HG02884 (cell line): ENCODE measurements around the gene UBXN11.
"Not testable (repeated sequence)": the region's sequence is repeated elsewhere in the genome, so short reads cannot be mapped to it uniquely, and the experiment has no call there.

Experiments used
- ATAC-seq: cut with Tn5 transposase; IDR thresholded peaks from one replicate; pipeline ENCODE4 v1.9.1; 2021; ENCODE audit warnings: mild to moderate bottlenecking, moderate library complexity; ENCODE audit not compliant: unreplicated experiment

The UBXN11 gene

DNA sequence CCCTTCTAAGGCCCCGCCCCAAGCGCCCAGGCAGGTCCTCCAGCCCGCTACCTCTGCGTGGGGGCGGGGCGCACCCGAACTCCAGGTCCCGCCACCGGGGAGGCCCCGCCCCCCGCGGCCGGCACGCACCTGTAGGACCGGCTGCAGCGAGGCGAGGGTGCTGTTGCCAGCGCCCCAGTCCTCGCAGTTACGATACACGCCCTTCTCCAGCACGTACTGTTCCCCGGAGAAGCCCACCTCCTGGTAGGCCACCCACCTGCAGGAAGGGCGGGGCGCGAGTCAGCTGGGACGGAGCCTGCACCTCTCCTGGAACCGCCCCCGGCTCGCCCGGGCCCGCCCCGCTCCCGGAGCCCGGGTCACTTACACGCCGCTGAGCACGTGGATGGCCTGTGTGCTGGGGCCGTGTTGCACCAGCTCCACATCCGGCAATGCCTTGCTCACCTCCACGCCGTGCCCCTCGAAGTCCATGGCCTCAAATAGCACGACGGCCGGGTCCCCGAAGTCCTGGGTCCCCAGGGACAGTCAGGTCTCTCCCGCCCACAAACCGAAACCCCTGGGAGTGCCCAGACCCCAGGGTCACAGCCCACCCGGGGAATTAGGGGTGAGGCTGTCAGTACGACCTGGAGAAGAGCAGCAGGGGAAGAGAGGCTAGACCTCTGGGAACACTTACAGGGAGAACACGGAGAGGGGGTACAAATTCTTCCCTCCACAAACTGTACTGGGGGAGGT lies 30.2 kb upstream of the UBXN11 start:
- ATAC-seq = peak; percentile 50

DNA sequence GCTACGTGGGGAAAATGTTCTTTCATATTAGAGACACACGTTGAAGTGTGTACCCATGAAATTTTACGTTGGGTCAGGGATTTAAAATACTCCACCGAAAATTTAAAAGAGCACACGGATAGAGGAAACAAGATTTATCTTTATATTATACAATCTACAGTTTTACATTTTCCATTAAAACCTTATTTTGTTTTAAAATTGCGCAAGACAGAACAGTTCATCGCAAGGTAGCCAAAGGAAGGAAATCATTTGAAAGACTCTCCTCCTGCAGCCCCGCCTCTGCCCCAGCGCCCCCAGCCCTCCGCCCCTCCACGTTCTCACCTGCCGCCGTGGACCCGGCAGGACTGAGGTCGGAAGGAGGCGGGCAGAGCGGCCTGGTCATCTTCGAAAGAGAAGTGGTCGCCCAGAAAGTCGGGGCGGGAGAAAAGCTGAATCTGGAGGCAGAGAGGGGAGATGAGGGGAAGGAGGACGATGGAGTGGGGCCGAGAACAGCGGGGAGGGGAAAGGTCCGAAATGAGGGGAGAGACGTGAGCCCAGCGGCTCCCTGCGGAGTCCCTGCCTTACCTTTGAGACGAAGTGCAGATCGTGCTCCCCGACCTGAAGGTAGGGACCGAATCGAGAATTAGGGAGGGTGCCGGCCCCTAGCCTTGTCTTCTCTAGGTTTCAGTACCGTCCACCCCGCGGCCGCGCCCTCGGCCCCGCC lies 29.5 kb upstream of the UBXN11 start:
- ATAC-seq = no peak

DNA sequence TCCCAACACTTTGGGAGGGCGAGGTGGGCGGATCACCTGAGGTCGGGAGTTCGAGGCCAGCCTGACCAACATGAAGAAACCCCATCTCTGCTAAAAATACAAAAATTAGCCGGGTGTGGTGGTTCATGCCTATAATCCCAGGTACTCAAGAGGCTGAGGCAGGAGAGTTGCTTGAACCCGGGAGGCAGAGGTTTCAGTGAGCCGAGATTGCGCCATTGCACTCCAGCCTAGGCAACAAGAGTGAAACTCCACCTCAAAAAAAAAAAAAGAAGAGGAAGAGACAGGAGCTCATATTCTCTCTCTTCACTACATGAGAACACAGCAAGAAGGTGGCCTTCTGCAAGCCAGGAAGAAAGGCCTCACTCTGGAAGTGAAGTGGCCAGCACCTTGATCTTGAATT lies 26.9 kb upstream of the UBXN11 start:
- ATAC-seq = not testable (repeated sequence)

DNA sequence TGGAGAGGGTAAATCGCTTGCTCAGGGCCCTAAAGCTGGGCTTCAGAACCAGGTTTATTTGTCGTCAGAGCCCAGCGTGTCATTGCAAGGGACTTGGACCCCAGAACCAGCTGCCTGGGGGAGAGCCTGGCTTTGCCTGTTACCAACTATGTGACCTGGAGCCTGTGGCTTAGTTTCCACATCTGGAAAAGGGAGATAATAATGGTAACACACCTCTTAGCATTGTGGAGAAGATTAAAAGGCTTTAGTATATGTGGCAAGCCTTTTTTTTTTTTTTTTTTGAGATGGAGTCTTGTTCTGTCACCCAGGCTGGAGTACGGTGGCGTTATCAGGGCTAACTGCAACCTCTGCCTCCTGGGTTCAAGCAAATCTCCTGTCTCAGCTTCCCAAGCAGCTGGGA lies 23.8 kb upstream of the UBXN11 start:
- ATAC-seq = no peak

DNA sequence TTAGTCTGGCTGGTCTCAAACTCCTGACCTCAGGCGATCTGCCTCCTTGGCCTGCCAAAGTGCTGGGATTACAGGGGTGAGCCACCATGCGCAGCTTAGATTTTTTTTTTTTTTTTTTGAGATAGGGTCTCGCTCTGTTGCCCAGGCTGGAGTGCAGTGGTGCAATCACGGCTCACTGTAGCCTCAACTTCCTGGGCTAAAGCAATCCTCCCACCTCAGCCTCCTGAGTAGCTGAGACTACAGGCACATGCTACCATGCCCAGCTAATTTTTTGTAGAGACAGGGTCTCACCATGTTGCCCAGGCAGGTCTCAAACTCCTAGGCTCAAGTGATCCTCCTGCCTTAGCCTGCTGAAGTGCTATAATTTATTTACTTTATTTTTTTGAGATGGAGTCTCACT lies 22.9 kb upstream of the UBXN11 start:
- ATAC-seq = not testable (repeated sequence)

DNA sequence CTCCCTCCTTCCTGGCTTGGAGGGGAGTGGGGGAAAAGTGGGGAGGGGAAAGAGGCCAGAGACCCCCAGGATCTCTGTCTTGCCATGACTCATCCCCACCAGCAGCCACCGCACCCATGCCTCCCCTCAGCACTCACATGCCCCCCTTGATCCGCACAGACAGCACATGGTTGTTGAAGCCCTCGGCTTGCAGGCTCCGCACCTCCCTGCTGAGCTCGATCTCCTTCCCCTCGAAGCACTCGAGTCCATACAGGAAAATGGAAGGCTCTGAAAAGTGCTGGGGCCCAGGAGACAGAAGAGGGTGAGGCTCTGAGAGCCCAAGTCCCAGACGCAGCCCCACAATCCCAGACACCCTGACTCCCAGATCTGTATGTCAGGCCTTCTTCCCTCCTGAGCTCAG lies 22.2 kb upstream of the UBXN11 start:
- no peak for ATAC-seq

DNA sequence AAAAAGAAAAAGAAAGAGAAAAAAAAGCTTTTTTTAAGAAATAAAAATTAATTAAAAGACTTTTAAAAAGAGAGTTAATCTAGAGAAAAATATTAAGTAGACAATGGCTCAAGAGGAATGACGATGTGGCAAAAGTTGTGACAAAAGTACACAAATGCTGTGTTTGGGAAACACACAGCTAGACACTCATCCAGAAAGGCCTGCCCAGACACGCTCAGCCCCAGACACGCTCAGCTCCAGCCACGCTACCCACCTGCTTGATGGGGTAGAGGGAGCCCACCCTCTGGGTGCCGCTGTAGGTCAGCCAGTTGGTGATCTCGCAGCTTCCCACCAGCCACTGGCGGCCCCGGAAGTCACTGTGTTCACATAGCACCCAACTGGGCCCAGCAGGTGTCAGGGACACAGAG lies 21.5 kb upstream of the UBXN11 start:
- no peak for ATAC-seq

DNA sequence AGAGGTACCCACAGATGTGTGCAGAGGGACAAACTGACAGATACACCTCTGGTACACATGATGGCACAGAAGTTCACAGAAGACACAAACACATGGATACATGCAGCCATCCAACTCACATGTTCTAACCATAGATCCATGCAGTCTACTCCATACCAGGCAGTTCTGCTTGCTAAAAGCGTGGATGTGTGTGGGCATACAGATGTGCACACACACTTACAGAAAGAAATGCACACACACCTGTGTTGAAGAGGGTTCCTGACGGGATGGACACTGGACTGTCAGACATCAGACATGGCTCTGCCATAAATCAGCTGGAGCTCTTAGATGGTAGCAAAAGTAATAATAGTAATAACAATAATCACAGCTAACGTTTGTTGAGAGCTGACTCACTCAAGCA lies 18.1 kb upstream of the UBXN11 start:
- no peak for ATAC-seq

DNA sequence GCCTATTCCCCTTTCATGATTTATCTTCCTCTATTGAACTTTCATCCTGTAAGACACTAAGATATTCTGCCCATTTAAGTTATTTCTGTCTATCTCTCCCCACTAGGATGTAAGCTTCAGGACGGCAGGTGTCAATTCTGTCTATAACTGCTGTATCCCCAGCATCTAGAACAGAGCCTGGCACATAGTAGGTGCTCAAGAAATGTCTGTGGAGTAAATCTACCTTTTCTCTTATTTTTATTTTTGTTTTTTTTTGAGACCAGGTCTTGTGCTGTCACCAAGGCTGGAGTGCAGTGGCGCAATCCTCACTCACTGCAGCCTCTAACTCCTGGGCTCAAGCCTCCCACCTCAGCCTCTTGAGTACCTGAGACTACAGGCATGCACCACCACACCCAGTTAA lies 16.9 kb upstream of the UBXN11 start:
- ATAC-seq = no peak

DNA sequence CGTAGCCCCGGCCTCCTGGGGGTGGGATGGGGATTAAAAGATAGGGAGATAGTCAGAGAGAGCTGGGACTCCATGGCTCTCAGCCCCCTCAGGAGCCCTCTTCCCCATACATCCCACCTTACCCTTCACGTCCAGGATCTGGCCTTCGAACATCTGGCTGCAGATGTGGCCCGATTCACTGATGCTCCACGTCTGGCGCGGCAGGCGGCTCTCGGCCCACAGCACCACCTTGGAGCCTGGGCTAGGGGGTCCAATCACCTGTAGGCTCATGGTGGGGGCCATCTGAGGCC lies 15.6 kb upstream of the UBXN11 start:
- no peak for ATAC-seq

DNA sequence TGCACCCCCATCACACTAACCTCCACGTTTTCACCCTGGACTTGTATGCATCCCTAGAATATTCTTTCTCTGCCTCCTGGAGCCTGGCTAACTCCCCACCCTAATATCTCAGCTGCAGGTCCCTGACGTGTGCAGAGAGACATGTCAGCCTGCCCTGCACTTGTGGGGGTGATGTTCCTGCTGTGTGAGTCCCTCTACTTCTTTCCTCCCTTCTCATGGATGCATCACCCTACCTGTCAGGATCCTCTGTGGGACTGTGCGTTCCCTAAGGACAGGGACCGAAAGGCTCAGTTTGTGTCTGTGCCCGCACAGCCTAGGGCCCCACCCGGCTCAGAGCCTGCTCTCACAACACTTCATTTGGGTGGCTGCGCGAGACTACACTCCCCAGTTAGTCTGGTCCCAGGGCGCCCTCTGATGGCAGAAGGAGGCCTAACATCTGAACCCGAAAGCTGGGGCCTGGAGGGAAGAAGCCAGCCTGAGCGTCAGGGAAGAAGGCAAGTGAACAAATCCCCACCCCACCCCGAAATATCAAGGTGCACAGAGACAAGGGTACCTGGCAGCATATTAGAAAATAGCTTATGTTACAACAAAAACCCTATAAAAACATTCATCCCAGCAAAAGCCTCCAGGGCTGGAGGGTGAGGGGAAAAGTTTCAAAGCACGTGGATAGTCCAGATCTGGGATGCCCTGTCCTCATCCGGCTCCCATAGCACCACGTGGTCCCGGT lies 15.0 kb upstream of the UBXN11 start:
- ATAC-seq = no peak

DNA sequence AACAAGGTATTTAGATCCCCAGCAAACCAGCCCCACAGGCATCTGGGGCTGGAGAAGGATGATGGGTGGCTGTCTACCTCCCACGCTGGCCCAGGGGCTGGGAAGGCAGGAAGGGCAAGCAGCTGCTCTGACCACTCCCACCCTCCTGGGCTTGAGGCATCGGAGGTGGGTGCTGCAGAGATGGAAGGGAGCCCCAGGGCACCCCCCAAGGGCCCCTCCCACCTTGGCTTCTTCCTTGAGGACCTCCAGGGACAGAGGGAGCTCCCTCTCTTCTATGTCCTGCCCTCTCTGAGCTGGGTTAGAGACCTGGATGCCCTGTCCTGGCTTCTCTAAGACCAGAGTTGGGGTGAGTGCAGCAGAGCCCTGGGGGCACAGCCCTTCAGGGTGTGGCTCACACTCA lies 14.5 kb upstream of the UBXN11 start:
- ATAC-seq = no peak

DNA sequence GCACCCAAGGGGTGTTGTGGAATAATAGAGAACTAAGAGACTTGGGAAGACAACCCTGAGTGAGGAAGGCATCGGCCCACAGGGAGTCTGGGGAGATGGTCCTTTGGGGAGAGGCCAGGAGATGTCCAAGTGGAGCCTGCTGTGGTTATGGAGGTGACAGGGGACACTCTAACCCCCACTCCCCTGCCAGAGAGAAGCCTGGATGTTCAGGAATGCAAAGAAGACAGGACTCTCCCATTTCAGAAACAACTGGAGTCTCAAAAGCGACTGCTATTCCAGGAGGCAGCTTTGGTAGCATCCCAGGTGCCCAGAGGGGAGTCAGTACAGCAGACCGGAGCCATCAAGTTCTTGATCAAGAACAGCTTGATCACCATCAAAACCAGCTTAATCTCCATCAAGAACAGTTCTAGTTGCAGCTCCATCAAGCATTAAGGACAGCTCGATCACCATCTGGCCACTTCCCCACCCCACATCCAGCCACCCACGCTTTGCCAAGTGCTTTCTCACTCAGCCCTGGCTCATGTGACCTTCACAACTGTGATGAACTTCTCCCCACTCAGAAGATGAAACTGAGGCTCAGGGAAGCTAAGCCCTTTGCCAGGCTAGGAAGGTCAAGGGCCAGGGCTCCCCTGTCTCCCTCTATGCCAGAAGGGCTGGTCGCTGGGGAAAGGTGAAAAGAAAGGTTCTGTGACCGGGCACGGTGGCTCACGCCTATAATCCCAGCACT lies 12.1 kb upstream of the UBXN11 start:
- ATAC-seq = no peak

DNA sequence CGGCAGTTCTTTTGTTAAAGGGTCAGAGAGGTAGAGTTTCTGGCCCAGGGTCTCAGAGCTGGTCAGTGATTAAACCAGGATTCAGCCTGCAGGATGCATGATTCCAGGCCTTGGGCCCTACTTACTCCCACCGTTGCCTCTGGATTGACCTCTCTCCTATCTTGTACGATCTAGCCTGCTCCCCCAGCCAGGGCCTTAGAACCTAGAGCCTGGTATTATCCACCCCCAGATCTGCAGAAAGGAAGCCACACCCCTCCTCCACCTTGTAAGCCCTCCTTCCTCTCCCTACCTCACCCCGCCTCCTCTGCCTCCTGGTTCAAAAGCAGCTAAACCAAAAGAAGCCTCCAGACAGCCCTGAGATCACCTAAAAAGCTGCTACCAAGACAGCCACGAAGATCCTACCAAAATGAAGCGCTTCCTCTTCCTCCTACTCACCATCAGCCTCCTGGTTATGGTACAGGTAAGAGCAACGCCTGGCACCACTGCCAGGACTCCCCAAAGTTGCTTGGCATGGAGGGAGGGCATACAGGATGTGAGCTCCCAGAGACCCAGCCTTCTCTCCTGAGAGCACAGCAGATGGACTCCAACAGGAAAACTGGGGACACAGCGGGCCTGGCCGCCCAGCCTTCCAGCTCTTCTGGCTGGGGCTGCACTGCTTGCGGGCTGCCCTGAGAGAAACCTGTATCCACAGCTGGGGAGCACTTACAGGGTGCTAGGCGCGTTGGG lies 11.3 kb upstream of the UBXN11 start, which contains the start of gene CD52:
CD52 (plus strand) TSS at position 347 of the 726 bp plus-strand sequence; CDS start at position 407, 60 bp downstream.
- peak; percentile 43 for ATAC-seq

DNA sequence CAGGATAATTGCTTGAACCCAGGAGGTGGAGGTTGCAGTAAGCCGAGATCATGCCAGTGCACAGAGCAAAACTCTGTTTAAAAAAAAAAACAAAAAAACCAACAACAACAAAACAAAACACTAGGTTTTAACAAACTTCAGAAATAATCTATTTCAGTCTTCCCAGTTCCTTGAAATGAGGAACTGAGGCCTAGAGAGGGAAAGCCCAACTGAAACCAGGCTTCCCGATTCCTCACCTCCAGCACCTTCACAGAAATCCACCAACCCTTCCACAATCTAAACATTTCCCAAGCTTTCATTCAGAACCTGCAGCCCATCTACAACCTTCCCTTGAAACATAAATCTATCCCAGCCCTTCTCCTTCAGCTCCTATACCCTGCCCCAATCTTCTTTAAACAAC lies 10.7 kb upstream of the UBXN11 start:
- ATAC-seq = no peak

DNA sequence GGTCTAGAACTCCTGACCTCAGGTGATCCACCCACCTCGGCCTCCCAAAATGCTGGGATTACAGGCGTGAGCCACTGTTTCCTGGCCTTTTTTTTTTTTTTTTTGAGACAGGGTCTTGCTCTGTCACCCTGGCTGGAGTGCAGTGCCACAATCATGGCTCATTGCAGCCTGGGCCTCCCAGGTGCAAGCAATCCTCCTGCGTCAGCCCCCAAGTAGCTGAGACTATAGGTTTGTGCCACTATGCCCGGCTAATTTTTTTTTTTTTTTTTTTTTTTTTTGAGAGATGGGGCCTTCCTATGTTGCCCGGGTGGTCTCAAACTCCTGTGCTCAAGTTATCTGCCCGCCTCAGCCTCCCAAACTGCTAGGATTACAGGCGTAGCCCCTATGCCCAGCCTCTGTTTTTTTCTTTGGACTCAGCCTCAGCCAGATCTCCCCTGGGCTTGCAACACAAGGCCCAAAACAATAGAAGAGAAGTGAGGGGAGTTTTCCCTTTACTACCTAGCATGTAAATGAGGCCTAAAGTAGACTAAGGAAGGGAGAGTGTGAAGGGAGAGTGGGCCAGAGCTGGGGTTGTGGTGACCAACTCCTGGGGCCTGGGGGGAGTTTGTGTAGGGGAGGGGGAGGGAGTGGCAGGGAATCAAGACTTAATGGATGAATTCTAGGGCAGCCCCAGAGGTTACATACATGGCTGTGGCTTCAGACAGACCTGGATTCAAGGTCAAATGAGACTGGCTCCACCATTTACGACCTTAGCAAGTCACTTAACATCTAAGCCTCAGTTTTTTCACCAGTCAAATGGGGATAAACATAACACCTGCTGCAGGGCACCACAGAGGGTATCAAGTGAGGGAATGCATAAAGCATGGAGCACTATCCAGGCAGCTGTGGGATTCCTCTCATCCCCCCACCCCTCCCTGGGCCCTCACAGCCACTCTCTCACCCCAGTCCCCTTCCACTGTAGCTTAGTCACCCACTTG lies 9.7 kb upstream of the UBXN11 start:
- no peak for ATAC-seq

DNA sequence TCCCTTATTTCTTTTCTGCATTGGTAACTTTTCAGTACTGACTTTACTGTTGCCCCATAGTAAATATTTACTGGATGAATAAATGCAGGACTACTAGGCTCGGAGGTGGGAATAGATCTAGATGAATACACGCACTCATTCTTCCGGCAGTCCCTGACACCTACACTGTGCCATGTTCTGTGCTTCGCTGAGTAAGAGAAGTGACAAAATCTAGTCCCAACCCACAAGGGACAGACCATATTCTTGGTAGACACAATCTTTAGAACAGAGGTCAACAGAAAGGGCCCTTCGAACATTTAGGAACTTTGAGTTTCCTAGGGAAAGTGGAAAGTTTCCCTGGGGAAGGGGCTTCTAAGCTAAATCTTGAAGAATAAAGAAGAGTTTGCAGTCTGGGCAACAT lies 8.1 kb upstream of the UBXN11 start:
- no peak for ATAC-seq

DNA sequence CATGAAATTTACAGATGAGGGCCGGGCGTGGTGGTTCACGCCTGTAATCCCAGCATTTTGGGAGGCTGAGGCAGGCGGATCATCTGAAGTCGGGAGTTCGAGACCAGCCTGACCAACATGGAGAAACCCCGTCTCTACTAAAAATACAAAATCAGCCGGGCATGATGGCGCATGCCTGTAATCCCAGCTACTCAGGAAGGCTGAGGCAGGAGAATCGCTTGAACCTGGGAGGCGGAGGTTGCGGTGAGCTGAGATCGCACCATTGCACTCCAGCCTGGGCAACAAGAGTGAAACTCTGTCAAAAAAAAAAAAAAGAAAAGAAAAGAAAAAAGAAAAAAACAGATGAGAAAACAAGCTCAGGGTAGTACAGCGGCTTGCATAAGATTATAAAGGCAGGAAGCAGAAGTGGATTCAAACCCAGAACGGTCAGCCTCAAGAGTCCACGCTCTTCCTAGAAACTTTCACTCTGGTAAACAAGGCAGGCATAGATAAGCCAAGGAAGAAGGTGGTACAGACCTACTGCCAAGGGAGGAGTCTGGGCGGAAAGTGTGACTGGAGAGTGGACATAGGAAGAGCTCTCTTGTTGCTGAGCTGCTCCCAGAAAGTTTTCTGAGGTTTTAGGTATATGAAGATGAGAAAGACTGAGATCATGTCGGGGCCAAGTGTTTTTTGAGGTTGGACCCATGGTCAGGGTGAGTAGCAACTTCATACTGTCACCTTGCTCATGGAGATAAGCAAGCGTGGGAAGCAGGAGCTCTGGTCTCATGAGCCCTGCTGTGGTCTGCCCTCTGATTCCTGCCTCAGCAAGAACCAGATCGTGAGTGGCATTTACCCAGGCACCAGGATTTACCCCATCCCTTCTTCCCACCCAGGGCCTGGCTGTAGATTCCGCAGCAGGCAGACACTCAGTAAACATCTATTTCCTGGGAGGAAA lies 1.8 kb upstream of the UBXN11 start:
- not testable (repeated sequence) for ATAC-seq
